ENCODE measurements around the gene PRSS2. TPM values are rescaled to one million over a fixed set of nuclear protein-coding genes. Genes with fewer than 3 reads are reported as not detected.
"Not testable (repeated sequence)": the region's sequence is repeated elsewhere in the genome, so short reads cannot be mapped to it uniquely, and the experiment has no call there.

Gene PRSS2
- total and polyA plus RNA-seq, 4 donors, result 9.3 to 24.4 (median 15.5) TPM

DNA sequence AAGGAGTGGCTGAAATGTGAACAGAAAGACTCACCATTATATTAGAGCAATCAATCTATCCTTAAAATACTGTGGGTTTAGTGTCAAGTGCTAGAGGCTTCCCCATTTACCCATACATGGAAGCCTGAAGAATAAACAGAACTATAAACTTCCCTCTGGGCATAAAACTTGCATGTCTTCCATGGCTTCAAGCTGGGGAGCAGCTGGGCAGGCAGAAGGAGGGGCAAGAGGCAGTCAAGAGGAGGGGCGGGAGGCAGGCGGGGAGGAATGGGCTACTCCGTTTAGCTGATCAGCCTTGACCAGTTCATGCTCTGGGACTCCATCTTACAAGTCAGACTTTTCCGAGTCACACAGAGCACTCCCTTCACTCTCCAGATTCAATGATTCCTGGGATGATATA is 25.0 kb upstream of the PRSS2 start:
- ATAC-seq (ENCODE audit: low FRiP score) (no peak), DNase-seq (no peak)
- WGBS, 2 donors, result 80 to 92% methylated on average over 4 of the region's 4 CpGs
- Histone ChIP-seq H3K4me1 (ENCODE audit: control insufficient read depth in 1 of 2, insufficient read depth in 2 of 2, low read length in 2 of 2) (peaks cover 4% of the 10 kb centered on the region in 2 donors), H3K36me3 (ENCODE audit: control insufficient read depth in 1 of 2, insufficient read depth in 2 of 2, low read length in 1 of 2) (no peaks in the 10 kb centered on the region), H3K27ac (ENCODE audit: low read depth in 1 of 2, low read length in 2 of 2) (no peak overlapping the region), H3K4me3 (ENCODE audit: low read length in 2 of 2) (no peak overlapping the region), H3K9me3 (ENCODE audit: control insufficient read depth, low read length) (no peaks in the 10 kb centered on the region), H3K27me3 (ENCODE audit: control insufficient read depth in 1 of 2, insufficient read depth in 2 of 2, low read length in 1 of 2) (no peaks in the 10 kb centered on the region)
- intact Hi-C loops (cut with DNase I), result no loop called here

DNA sequence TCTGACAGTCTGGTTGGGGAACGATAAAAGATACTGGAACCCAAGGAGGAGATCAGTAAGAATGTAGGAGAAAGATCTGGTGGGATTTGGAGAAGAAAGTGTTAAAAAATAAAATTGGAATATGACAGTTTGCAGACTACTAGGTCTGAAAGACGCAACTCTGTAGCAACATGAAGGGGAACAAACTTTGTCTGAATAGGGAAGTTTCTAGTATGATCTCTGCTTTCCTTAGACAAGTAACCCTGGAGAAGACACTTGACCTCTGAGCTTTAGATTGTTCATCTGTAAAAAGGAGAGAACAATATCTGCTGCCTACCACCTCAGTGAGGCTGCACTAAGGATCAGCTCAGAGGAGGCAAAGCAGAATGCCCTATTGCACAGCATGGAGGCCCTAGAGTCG is 24.5 kb upstream of the PRSS2 start:
- intact Hi-C loops (cut with DNase I), result no loop called here
- ATAC-seq (ENCODE audit: low FRiP score) (no peak), DNase-seq (no peak)

GRCh38 chr7:142748410-142748809 is 22.4 kb upstream of the PRSS2 start:
- intact Hi-C loops (cut with DNase I); H3K4me1 ChIP-seq (ENCODE audit: control insufficient read depth in 1 of 2, insufficient read depth in 2 of 2, low read length in 2 of 2); H3K27ac ChIP-seq (ENCODE audit: low read depth in 1 of 2, low read length in 2 of 2); H3K27me3 ChIP-seq (ENCODE audit: control insufficient read depth in 1 of 2, insufficient read depth in 2 of 2, low read length in 1 of 2); H3K36me3 ChIP-seq (ENCODE audit: control insufficient read depth in 1 of 2, insufficient read depth in 2 of 2, low read length in 1 of 2); H3K9me3 ChIP-seq (ENCODE audit: control insufficient read depth, low read length); H3K4me3 ChIP-seq (ENCODE audit: low read length in 2 of 2); ATAC-seq (ENCODE audit: low FRiP score); DNase-seq: not testable (repeated sequence)
- 85 to 97% methylated on average over 2 of the region's 2 CpGs for WGBS, 2 donors

More for the DNA sequence above, 24.5 kb upstream of the PRSS2 start:
- Histone ChIP-seq H3K9me3 (ENCODE audit: control insufficient read depth, low read length) (no peaks in the 10 kb centered on the region), H3K27ac (ENCODE audit: low read depth in 1 of 2, low read length in 2 of 2) (no peak overlapping the region), H3K4me3 (ENCODE audit: low read length in 2 of 2) (no peak overlapping the region), H3K4me1 (ENCODE audit: control insufficient read depth in 1 of 2, insufficient read depth in 2 of 2, low read length in 2 of 2) (peaks cover 4% of the 10 kb centered on the region in 2 donors), H3K27me3 (ENCODE audit: control insufficient read depth in 1 of 2, insufficient read depth in 2 of 2, low read length in 1 of 2) (no peaks in the 10 kb centered on the region), H3K36me3 (ENCODE audit: control insufficient read depth in 1 of 2, insufficient read depth in 2 of 2, low read length in 1 of 2) (no peaks in the 10 kb centered on the region)
- WGBS, 2 donors, result 95 to 96% methylated on average over 3 of the region's 3 CpGs

DNA sequence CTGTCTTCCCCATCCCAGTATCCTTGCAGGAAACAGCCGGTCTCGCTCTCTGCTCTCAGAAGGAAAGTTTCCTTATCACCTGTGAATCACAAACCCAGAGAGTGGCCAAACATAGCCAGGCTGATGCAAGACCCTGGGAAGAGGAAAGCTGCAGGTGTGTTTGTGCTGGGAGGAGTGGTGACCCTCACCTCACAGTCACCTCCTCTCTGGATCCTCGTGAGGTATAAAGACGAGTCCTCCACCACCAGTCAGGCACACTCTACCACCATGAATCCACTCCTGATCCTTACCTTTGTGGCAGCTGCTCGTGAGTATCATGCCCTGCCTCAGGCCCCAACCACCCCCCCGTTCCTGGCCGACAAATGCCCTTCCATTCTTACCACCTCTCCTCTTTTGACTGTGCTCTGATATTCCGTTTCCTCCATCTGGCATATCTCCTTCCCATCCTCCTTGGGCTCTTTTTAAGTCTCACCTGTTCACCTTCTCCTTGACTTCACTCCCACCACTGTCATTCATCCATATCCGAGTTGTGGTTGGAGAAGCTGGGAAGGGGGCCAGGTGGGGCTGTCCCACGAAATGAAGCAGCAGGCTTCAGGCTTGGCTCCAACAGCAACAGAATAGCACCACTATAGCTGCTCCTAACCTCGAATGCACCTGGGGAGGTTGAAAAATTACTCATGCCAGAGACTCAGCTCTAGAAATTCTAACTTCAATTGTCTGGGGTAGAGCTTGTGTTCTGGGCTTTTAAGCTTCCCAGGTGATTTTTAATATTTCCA is 21.4 kb upstream of the PRSS2 start, which contains the start of gene PRSS1:
Gene PRSS1 (plus strand): TSS at position 255 of the 776 bp plus-strand sequence. CDS start 13 bp downstream, at position 268.
- WGBS, 2 donors, result 79 to 86% methylated on average over 11 of the region's 11 CpGs
- H3K27me3 ChIP-seq (ENCODE audit: control insufficient read depth in 1 of 2, insufficient read depth in 2 of 2, low read length in 1 of 2), result no peaks in the 10 kb centered on the region
- H3K27ac ChIP-seq (ENCODE audit: low read depth in 1 of 2, low read length in 2 of 2), result no peak within 1 kb of the TSS
- intact Hi-C loops (cut with DNase I), result no loop called here
- no peak within 1 kb of the TSS for H3K4me3 ChIP-seq (ENCODE audit: low read length in 2 of 2)
- no peak for ATAC-seq (ENCODE audit: low FRiP score)
- H3K4me1 ChIP-seq (ENCODE audit: control insufficient read depth in 1 of 2, insufficient read depth in 2 of 2, low read length in 2 of 2), result peaks cover 0 to 2% of the 10 kb centered on the region in 2 donors
- no peaks in the 10 kb centered on the region for H3K9me3 ChIP-seq (ENCODE audit: control insufficient read depth, low read length)
- DNase-seq, result no peak
- H3K36me3 ChIP-seq (ENCODE audit: control insufficient read depth in 1 of 2, insufficient read depth in 2 of 2, low read length in 1 of 2), result no peaks in the 10 kb centered on the region

DNA sequence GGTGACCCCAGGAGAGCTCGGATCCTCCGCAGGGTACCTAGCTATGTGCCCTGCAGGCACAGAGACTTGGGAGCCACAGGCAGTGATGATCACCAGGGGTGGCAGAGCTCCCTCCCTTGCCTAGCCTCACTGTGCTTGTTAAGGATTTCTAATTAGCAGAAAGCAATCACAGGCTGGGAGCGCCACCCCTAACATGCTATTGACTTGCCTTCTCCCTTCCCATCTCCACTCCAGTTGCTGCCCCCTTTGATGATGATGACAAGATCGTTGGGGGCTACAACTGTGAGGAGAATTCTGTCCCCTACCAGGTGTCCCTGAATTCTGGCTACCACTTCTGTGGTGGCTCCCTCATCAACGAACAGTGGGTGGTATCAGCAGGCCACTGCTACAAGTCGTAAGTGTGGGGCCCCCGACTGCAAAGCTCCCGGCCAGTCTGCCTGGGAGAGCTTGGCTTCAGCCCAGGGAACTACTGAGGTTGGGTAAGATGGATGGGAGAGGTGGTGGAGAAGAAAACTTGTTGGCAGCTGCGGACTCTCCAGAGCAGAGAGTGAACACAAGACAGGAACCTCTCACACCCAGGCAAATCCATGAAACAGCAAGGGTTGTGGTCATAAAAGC is 20.3 kb upstream of the PRSS2 start:
- Histone ChIP-seq H3K27ac (ENCODE audit: low read depth in 1 of 2, low read length in 2 of 2) (no peak overlapping the region), H3K9me3 (ENCODE audit: control insufficient read depth, low read length) (no peaks in the 10 kb centered on the region), H3K4me3 (ENCODE audit: low read length in 2 of 2) (no peak overlapping the region), H3K27me3 (ENCODE audit: control insufficient read depth in 1 of 2, insufficient read depth in 2 of 2, low read length in 1 of 2) (no peaks in the 10 kb centered on the region), H3K36me3 (ENCODE audit: control insufficient read depth in 1 of 2, insufficient read depth in 2 of 2, low read length in 1 of 2) (no peaks in the 10 kb centered on the region), H3K4me1 (ENCODE audit: control insufficient read depth in 1 of 2, insufficient read depth in 2 of 2, low read length in 2 of 2) (no peaks in the 10 kb centered on the region)
- ATAC-seq (ENCODE audit: low FRiP score) (no peak), DNase-seq (no peak)
- intact Hi-C loops (cut with DNase I), result no loop called here
- 74 to 89% methylated on average over 9 of the region's 9 CpGs for WGBS, 2 donors

DNA sequence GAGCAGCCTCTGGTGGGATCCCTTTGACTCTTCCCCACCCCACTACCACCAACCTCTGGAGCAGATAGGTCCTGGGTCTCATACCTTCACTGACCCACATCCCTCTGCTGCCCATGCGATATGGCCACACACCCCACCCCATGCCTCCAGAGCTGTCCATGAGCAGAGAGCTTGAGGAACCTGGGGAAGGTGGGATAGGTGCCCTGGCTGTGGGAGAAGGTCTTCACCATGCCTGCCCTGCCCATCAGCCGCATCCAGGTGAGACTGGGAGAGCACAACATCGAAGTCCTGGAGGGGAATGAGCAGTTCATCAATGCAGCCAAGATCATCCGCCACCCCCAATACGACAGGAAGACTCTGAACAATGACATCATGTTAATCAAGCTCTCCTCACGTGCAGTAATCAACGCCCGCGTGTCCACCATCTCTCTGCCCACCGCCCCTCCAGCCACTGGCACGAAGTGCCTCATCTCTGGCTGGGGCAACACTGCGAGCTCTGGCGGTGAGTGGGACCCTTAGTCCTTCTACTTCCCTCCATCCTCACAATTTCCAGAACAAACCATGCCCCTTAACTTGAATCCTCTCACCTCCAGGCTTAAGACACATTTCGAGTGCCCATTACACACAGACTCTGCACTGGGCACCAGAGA is 19.1 kb upstream of the PRSS2 start:
- H3K27ac ChIP-seq (ENCODE audit: low read depth in 1 of 2, low read length in 2 of 2); H3K27me3 ChIP-seq (ENCODE audit: control insufficient read depth in 1 of 2, insufficient read depth in 2 of 2, low read length in 1 of 2); DNase-seq; H3K9me3 ChIP-seq (ENCODE audit: control insufficient read depth, low read length); H3K4me3 ChIP-seq (ENCODE audit: low read length in 2 of 2); H3K36me3 ChIP-seq (ENCODE audit: control insufficient read depth in 1 of 2, insufficient read depth in 2 of 2, low read length in 1 of 2); H3K4me1 ChIP-seq (ENCODE audit: control insufficient read depth in 1 of 2, insufficient read depth in 2 of 2, low read length in 2 of 2); ATAC-seq (ENCODE audit: low FRiP score): not testable (repeated sequence)
- intact Hi-C loops (cut with DNase I), result loop anchor here in 1 of 2 donors (1.0 kb wide), 1 partner anchor 20 kb away; no protein-coding TSS in a partner anchor
- 89 to 96% methylated on average over 13 to 14 of the region's 14 CpGs for WGBS, 2 donors

DNA sequence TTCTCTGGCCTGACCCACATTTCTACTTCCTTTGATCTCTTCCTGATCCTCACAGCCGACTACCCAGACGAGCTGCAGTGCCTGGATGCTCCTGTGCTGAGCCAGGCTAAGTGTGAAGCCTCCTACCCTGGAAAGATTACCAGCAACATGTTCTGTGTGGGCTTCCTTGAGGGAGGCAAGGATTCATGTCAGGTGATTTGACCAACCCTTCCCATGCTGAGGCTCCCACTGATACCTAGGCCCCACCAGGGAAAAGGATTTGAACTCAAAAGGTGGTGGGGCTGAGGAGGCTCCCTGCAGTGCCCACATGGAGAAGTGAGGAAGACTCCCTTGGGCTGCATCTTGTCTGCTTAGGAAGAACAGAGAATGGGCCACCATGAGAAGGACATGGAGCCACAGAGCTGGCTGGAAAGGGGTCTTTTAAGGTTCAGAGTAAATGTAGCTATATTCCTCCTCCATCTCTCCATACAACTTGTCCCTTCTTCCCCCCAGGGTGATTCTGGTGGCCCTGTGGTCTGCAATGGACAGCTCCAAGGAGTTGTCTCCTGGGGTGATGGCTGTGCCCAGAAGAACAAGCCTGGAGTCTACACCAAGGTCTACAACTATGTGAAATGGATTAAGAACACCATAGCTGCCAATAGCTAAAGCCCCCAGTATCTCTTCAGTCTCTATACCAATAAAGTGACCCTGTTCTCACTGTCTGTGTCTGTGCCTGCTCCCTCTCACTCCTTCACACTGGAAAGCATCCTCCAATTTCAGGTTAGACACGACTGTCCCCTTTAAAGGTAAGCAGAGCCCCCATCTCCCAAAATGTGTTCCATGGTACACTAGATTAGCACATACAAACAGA is 18.2 kb upstream of the PRSS2 start:
- H3K9me3 ChIP-seq (ENCODE audit: control insufficient read depth, low read length), result no peaks in the 10 kb centered on the region
- no peaks in the 10 kb centered on the region for H3K36me3 ChIP-seq (ENCODE audit: control insufficient read depth in 1 of 2, insufficient read depth in 2 of 2, low read length in 1 of 2)
- no peak overlapping the region for H3K27ac ChIP-seq (ENCODE audit: low read depth in 1 of 2, low read length in 2 of 2)
- H3K4me1 ChIP-seq (ENCODE audit: control insufficient read depth in 1 of 2, insufficient read depth in 2 of 2, low read length in 2 of 2), result no peaks in the 10 kb centered on the region
- WGBS, 2 donors, result 68 to 86% methylated on average over 3 of the region's 3 CpGs
- DNase-seq (no peak), ATAC-seq (ENCODE audit: low FRiP score) (no peak)
- intact Hi-C loops (cut with DNase I), result loop anchor here in 1 of 2 donors (1.0 kb wide), 1 partner anchor 21 kb away; no protein-coding TSS in a partner anchor
- no peak overlapping the region for H3K4me3 ChIP-seq (ENCODE audit: low read length in 2 of 2)
- H3K27me3 ChIP-seq (ENCODE audit: control insufficient read depth in 1 of 2, insufficient read depth in 2 of 2, low read length in 1 of 2), result no peaks in the 10 kb centered on the region

DNA sequence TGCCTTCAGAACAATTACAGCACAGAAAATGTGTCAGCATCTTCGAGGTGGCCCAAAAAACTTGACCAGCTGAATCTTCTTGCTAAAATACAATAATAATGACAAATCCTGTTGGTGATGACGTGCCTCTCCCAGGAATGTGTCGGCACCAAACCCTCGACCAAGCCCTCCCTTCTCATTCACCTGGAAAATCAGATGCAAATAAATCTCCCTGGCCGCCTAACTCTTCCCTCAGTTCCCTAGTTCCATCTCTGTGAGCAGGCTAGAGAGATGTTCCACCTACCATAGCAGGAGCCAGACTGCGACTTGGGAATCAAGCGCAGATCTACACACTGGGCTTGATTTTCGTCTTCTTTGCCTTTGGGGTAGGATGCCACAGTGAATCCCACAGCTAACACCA is 17.4 kb upstream of the PRSS2 start:
- Histone ChIP-seq H3K27ac (ENCODE audit: low read depth in 1 of 2, low read length in 2 of 2) (no peak overlapping the region), H3K9me3 (ENCODE audit: control insufficient read depth, low read length) (no peaks in the 10 kb centered on the region), H3K4me3 (ENCODE audit: low read length in 2 of 2) (no peak overlapping the region), H3K27me3 (ENCODE audit: control insufficient read depth in 1 of 2, insufficient read depth in 2 of 2, low read length in 1 of 2) (no peaks in the 10 kb centered on the region), H3K36me3 (ENCODE audit: control insufficient read depth in 1 of 2, insufficient read depth in 2 of 2, low read length in 1 of 2) (no peaks in the 10 kb centered on the region), H3K4me1 (ENCODE audit: control insufficient read depth in 1 of 2, insufficient read depth in 2 of 2, low read length in 2 of 2) (no peaks in the 10 kb centered on the region)
- WGBS, 2 donors, result 56 to 92% methylated on average over 8 of the region's 8 CpGs
- intact Hi-C loops (cut with DNase I), result no loop called here
- ATAC-seq (ENCODE audit: low FRiP score), result no peak
- no peak for DNase-seq
